Mesenchymal stem cell (in vitro differentiated cells and primary cell): ENCODE measurements around the gene ZNF280A.
"Not testable (repeated sequence)": the region's sequence is repeated elsewhere in the genome, so short reads cannot be mapped to it uniquely, and the experiment has no call there.

Source experiments
- DNase-seq: peaks from one replicate; pipeline ENCODE4 v3.0.0-alpha.2; 2013
- H2AFZ ChIP-seq: one replicate; pipeline ENCODE4 v1.6.1; 2013; ENCODE audit warnings: low read depth, mild to moderate bottlenecking, control low read depth, inconsistent platforms, low read length, moderate library complexity
- H2AK5ac ChIP-seq: 2 replicates; pipeline ENCODE4 v1.6.1; 2013; ENCODE audit warnings: low read length, moderate library complexity, mild to moderate bottlenecking, inconsistent platforms; ENCODE audit not compliant: severe bottlenecking
- H2BK120ac ChIP-seq: one replicate; pipeline ENCODE4 v1.6.1; 2013; ENCODE audit warnings: low read depth, mild to moderate bottlenecking, inconsistent platforms, low read length, moderate library complexity
- H2BK12ac ChIP-seq, 2 experiments: one replicate each; pipeline ENCODE4 v1.6.1; 2013; ENCODE audit warnings: inconsistent platforms in 2 of 2, low read length in 2 of 2, mild to moderate bottlenecking in 2 of 2, moderate library complexity in 2 of 2, control low read depth in 1 of 2
- H2BK15ac ChIP-seq: one replicate; pipeline ENCODE4 v1.6.1; 2013; ENCODE audit warnings: mild to moderate bottlenecking, low read depth, inconsistent platforms; ENCODE audit not compliant: poor library complexity, severe bottlenecking
- H2BK5ac ChIP-seq: 2 replicates; pipeline ENCODE4 v1.6.1; 2013; ENCODE audit warnings: low read depth, mild to moderate bottlenecking, low read length, control low read depth, inconsistent platforms; ENCODE audit not compliant: poor library complexity, severe bottlenecking
- H3K14ac ChIP-seq, 2 experiments: one replicate each; pipeline ENCODE4 v1.6.1; 2013; ENCODE audit warnings: inconsistent platforms in 2 of 2, low read length in 2 of 2, control low read depth in 1 of 2, mild to moderate bottlenecking in 1 of 2, moderate library complexity in 1 of 2
- H3K18ac ChIP-seq, 2 experiments: one replicate each; pipeline ENCODE4 v1.6.1; 2013; ENCODE audit warnings: inconsistent platforms in 2 of 2, low read length in 2 of 2, control low read depth in 1 of 2, low read depth in 1 of 2, mild to moderate bottlenecking in 1 of 2
- H3K23ac ChIP-seq, 2 experiments: one replicate each; pipeline ENCODE4 v1.6.1; 2013; ENCODE audit warnings: inconsistent platforms in 2 of 2, low read length in 2 of 2, mild to moderate bottlenecking in 2 of 2, moderate library complexity in 2 of 2, control low read depth in 1 of 2
- H3K27ac ChIP-seq: 2 replicates; pipeline ENCODE4 v1.5.1; 2013; ENCODE audit warnings: mild to moderate bottlenecking, moderate library complexity, low read length, control low read depth, inconsistent platforms; ENCODE audit not compliant: poor library complexity, severe bottlenecking
- H3K27me3 ChIP-seq, 2 experiments: 2 replicates each; pipeline versions ENCODE4 v1.6.1 to v1.7.0; 2013; ENCODE audit warnings: low read length in 2 of 2, mild to moderate bottlenecking in 2 of 2, moderate library complexity in 2 of 2, control low read depth in 1 of 2, inconsistent platforms in 1 of 2; ENCODE audit not compliant: control insufficient read depth in 1 of 2, insufficient read depth in 1 of 2
- H3K36me3 ChIP-seq, 2 experiments: 2 replicates each; pipeline versions ENCODE4 v1.6.1 to v1.7.0; 2013; ENCODE audit warnings: low read length in 2 of 2, control low read depth in 1 of 2, inconsistent platforms in 1 of 2, low read depth in 1 of 2, mild to moderate bottlenecking in 1 of 2; ENCODE audit not compliant: insufficient read depth in 2 of 2, control insufficient read depth in 1 of 2
- H3K4ac ChIP-seq, 2 experiments: one replicate each; pipeline ENCODE4 v1.6.1; 2013; ENCODE audit warnings: inconsistent platforms in 2 of 2, low read length in 2 of 2, mild to moderate bottlenecking in 2 of 2, moderate library complexity in 2 of 2, control low read depth in 1 of 2, low read depth in 1 of 2
- H3K4me1 ChIP-seq: 2 replicates; pipeline ENCODE4 v1.6.1; 2013; ENCODE audit warnings: low read depth, low read length, control low read depth; ENCODE audit not compliant: control insufficient read depth, insufficient read depth
- H3K4me2 ChIP-seq: 2 replicates; pipeline ENCODE4 v1.6.1; 2013; ENCODE audit warnings: low read length, mild to moderate bottlenecking, inconsistent platforms; ENCODE audit not compliant: poor library complexity, severe bottlenecking
- H3K4me3 ChIP-seq, 2 experiments: 2 replicates each; pipeline versions ENCODE4 v1.5.1 to v1.7.0; 2013; ENCODE audit warnings: low read length in 2 of 2, mild to moderate bottlenecking in 2 of 2, control low read depth in 1 of 2, low read depth in 1 of 2; ENCODE audit not compliant: insufficient read depth in 1 of 2
- H3K79me1 ChIP-seq: replicated peaks from 2 replicates; pipeline ENCODE4 v1.6.1; 2013; ENCODE audit warnings: mild to moderate bottlenecking, control low read depth, low read length, inconsistent platforms; ENCODE audit not compliant: poor library complexity, severe bottlenecking
- H3K9ac ChIP-seq: 2 replicates; pipeline ENCODE4 v1.7.0; 2013; ENCODE audit warnings: mild to moderate bottlenecking, low read length, moderate library complexity
- H3K9me3 ChIP-seq: 2 replicates; pipeline ENCODE4 v1.7.0; 2013; ENCODE audit warnings: mild to moderate bottlenecking, low read length; ENCODE audit not compliant: control insufficient read depth
- H4K8ac ChIP-seq: one replicate; pipeline ENCODE4 v1.6.1; 2013; ENCODE audit warnings: inconsistent platforms, mild to moderate bottlenecking, low read length, moderate library complexity
- H4K91ac ChIP-seq: one replicate; pipeline ENCODE4 v1.6.1; 2013; ENCODE audit warnings: mild to moderate bottlenecking, low read length, inconsistent platforms
- WGBS: methylation state at CpG from one replicate; pipeline ENCODE4 v1.1.7; 2013; ENCODE audit warnings: mixed read lengths; 5-methylcytosine and 5-hydroxymethylcytosine counted together

ZNF280A gene

DNA sequence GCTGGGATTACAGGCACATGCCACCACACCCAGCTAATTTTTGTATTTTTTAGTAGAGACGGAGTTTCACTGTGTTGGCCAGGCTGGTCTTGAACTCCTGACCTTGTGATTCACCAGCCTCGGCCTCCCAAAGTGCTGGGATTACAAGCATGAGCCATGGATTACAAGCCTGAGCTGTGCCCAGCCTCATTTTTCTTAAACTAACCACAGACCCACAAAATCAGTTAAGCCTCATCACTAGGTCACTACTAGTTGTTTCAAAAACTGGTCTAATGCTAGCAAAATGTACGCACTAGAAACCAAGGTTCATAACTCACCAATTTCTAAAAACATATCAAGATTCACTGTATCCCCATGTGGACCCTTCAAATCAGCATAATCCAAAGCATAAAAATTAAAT lies 28.5 kb downstream of the ZNF280A start:
- not testable (repeated sequence) for H3K36me3 ChIP-seq, H2BK5ac ChIP-seq, H3K9me3 ChIP-seq, H2BK12ac ChIP-seq, H2BK15ac ChIP-seq, H4K91ac ChIP-seq, H4K8ac ChIP-seq, H3K4me1 ChIP-seq, H3K18ac ChIP-seq, H3K27me3 ChIP-seq, H3K9ac ChIP-seq, DNase-seq, H3K23ac ChIP-seq, H2AFZ ChIP-seq, H3K27ac ChIP-seq, H2AK5ac ChIP-seq, H3K4ac ChIP-seq, H3K4me3 ChIP-seq, H2BK120ac ChIP-seq, H3K4me2 ChIP-seq, H3K14ac ChIP-seq, H3K79me1 ChIP-seq
- 85% methylated on average over 3 of the region's 3 CpGs for WGBS

DNA sequence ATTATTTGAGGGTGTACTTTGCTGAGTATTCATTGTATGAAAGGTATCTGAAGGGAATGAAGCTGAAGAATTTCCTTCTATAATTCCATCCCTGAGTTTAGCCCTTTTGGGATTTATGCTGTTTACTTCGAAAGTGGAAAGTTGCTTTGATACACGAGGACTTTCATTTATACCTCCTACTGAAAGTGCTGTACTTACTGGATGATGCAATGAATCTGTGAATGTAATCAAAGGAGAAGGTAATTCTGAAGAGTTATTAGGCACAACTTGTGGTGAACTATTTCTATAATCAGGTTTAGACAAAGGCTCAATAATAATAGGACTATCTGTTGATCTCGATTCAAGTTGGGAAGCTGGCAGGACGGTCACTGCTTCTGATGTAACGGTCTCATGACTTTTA lies 31.3 kb downstream of the ZNF280A start:
- Histone ChIP-seq H3K27ac (no peak overlapping the region), H3K23ac (no peak overlapping the region), H3K27me3 (no peaks in the 10 kb centered on the region), H3K14ac (no peak overlapping the region), H4K8ac (no peak overlapping the region), H3K79me1 (no peaks in the 10 kb centered on the region), H4K91ac (no peak overlapping the region), H3K18ac (no peak overlapping the region), H3K4me1 (no peaks in the 10 kb centered on the region), H3K36me3 (no peaks in the 10 kb centered on the region), H2BK12ac (no peak overlapping the region), H3K4ac (no peak overlapping the region), H2AK5ac (no peak overlapping the region), H3K9ac (no peak overlapping the region), H3K4me3 (no peak overlapping the region), H2BK5ac (no peak overlapping the region), H2AFZ (no peak overlapping the region), H2BK120ac (no peak overlapping the region), H3K9me3 (no peaks in the 10 kb centered on the region), H3K4me2 (no peak overlapping the region), H2BK15ac (no peak overlapping the region)
- no peak for DNase-seq
- WGBS, result 95% methylated on average over 3 of the region's 5 CpGs

DNA sequence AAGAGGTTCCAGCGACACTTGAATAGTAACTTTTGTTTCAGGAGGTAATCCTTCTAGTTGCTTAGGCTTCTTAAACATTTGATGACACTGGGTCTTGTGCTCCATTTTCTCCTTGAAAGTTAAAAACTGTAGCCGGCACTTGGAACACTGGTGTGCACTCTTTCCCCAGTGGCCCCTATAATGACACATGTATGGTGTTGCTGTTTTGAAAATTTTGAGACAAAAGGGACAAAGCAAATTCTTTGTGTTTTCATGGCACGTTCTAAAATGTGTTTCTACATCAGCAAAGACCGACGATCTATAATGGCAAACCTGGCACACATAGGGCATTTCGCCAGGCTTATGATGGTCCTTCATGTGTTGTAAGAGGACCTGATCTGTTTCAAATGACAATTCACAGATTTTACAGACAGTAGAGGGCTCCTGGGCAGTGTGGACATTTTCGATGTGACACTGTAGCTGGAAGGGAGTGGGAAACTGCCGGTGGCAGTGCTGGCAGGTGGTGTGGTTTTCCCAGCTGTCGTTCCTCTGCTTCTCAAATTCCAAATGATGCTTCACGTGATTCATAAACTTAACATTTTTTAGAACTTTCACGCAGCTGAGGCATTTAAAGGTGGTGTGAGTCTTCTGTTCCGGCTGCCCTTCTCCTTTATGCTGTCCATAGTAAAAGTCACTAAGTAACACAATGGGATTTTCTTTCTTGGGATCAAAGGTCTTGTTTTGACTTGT lies 32.0 kb downstream of the ZNF280A start:
- H2BK120ac ChIP-seq, result no peak overlapping the region
- no peaks in the 10 kb centered on the region for H3K79me1 ChIP-seq
- H3K23ac ChIP-seq, result no peak overlapping the region
- H3K4me1 ChIP-seq, result no peaks in the 10 kb centered on the region
- 94% methylated on average over 10 of the region's 12 CpGs for WGBS
- no peak overlapping the region for H4K8ac ChIP-seq
- no peaks in the 10 kb centered on the region for H3K27me3 ChIP-seq
- no peak overlapping the region for H2AFZ ChIP-seq
- no peak overlapping the region for H2BK15ac ChIP-seq
- H3K9ac ChIP-seq, result no peak overlapping the region
- H2BK12ac ChIP-seq, result no peak overlapping the region
- no peak overlapping the region for H4K91ac ChIP-seq
- no peaks in the 10 kb centered on the region for H3K36me3 ChIP-seq
- no peak overlapping the region for H2AK5ac ChIP-seq
- no peak for DNase-seq
- H3K4ac ChIP-seq, result no peak overlapping the region
- H3K27ac ChIP-seq, result no peak overlapping the region
- H3K18ac ChIP-seq, result no peak overlapping the region
- H3K4me3 ChIP-seq, result no peak overlapping the region
- no peak overlapping the region for H3K14ac ChIP-seq
- no peak overlapping the region for H2BK5ac ChIP-seq
- no peaks in the 10 kb centered on the region for H3K9me3 ChIP-seq
- no peak overlapping the region for H3K4me2 ChIP-seq

DNA sequence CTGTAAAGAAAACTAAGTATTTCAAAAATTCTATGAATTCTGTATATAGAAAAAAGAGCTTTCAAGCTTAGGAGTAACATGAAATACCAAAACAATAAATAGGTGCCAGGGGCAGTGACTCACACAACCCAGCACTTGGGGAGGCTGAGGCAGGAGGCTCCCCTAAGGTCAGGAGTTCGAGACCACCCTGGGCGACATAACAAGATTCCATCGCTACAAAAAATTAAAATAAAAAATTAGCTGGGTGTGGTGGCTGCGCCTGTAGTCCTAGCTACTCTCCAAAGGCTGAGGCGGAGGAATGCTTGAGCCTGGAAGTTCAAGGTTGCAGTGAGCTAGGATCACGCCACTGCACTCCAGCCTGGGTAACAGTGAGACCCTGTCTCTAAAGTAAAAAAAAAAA lies 33.0 kb downstream of the ZNF280A start:
- Histone ChIP-seq H3K14ac (no peak overlapping the region), H2BK12ac (no peak overlapping the region), H2AFZ (no peak overlapping the region), H3K4ac (no peak overlapping the region), H2BK120ac (no peak overlapping the region), H2BK5ac (no peak overlapping the region), H3K27ac (no peak overlapping the region), H3K36me3 (no peaks in the 10 kb centered on the region), H2AK5ac (no peak overlapping the region), H3K79me1 (no peaks in the 10 kb centered on the region), H3K9ac (no peak overlapping the region), H3K4me2 (no peak overlapping the region), H3K4me1 (no peaks in the 10 kb centered on the region), H3K18ac (no peak overlapping the region), H3K27me3 (no peaks in the 10 kb centered on the region), H4K91ac (no peak overlapping the region), H3K9me3 (no peaks in the 10 kb centered on the region), H2BK15ac (no peak overlapping the region), H3K23ac (no peak overlapping the region), H4K8ac (no peak overlapping the region), H3K4me3 (no peak overlapping the region)
- WGBS, result 94% methylated on average over 5 of the region's 6 CpGs
- no peak for DNase-seq
